Smooth muscle cell (in vitro differentiated cells): Measurements from ENCODE around the gene HECTD4. TPM values are rescaled to one million over a fixed set of nuclear protein-coding genes. Genes with fewer than 3 reads are reported as not detected.
A peak's percentile ranks its signal among the peaks of the same experiment; 100 is the strongest.

Experiments
- DNase-seq: peaks from one replicate; lab custom pipeline; 2025; ENCODE audit not compliant: unreplicated experiment; lab: John Stamatoyannopoulos, UW
- H2AFZ ChIP-seq: fragments of 200-600 bp; sonication (generic); 2 replicates; pipeline ENCODE4 v1.6.0; 2016; ENCODE audit warnings: antibody characterized with exemption, low read depth, mild to moderate bottlenecking
- H3F3A ChIP-seq: fragments of 200-600 bp; sonication (generic); 2 replicates; pipeline ENCODE4 v1.6.0; 2017; ENCODE audit warnings: antibody characterized with exemption, low read depth
- H3K27ac ChIP-seq: fragments of 200-600 bp; sonication (generic); 2 replicates; pipeline ENCODE4 v1.5.1; 2016; ENCODE audit warnings: low read depth, mild to moderate bottlenecking
- H3K27me3 ChIP-seq: fragments of 200-600 bp; sonication (generic); 2 replicates; pipeline ENCODE4 v1.6.1; 2016; ENCODE audit warnings: low read depth, mild to moderate bottlenecking
- H3K36me3 ChIP-seq: fragments of 200-600 bp; sonication (generic); 2 replicates; pipeline ENCODE4 v1.5.1; 2016; ENCODE audit warnings: low read depth
- H3K4me1 ChIP-seq: fragments of 200-600 bp; sonication (generic); 2 replicates; pipeline ENCODE4 v1.5.1; 2016; ENCODE audit warnings: low read depth
- H3K4me2 ChIP-seq: fragments of 200-600 bp; sonication (generic); 2 replicates; pipeline ENCODE4 v1.6.0; 2016; ENCODE audit warnings: mild to moderate bottlenecking
- H3K4me3 ChIP-seq: fragments of 200-600 bp; sonication (generic); 2 replicates; pipeline ENCODE4 v1.5.1; 2016; ENCODE audit warnings: mild to moderate bottlenecking
- H3K79me2 ChIP-seq: fragments of 200-600 bp; sonication (generic); 2 replicates; pipeline ENCODE4 v1.6.0; 2016; ENCODE audit warnings: low read depth, mild to moderate bottlenecking
- H3K9ac ChIP-seq: fragments of 200-600 bp; sonication (generic); 2 replicates; pipeline ENCODE4 v1.6.0; 2016; ENCODE audit warnings: low read depth
- H3K9me3 ChIP-seq: fragments of 200-600 bp; sonication (generic); replicated peaks from 2 replicates; pipeline ENCODE4 v1.5.1; 2016; ENCODE audit warnings: low read depth
- H4K20me1 ChIP-seq: fragments of 200-600 bp; sonication (generic); 2 replicates; pipeline ENCODE4 v1.6.0; 2016; ENCODE audit warnings: low read depth
- WGBS: methylation state at CpG from one replicate; pipeline ENCODE4 v1.1.7; 2016; ENCODE audit warnings: low lambda C conversion rate; 5-methylcytosine and 5-hydroxymethylcytosine counted together
- polyA plus RNA-seq: library from polyadenylated mRNA; unstranded; fragments of >200 nt; fragmentation: Nextera tagmentation; extraction: Ambion mirVana; gene quantifications from 2 replicates; pipeline ENCODE4 v1.2.1, GENCODE V29; 2016
- total RNA-seq: library from RNA; depleted of rRNA; stranded (reverse); fragments of >200 nt; gene quantifications from 2 replicates; pipeline ENCODE4 v1.2.3, GENCODE V29; 2014
- TF ChIP-seq, protein P1 (sequence below): fragments of 200-600 bp; sonication (generic); IDR thresholded peaks from 2 replicates; pipeline ENCODE4 v1.5.1; 2017; ENCODE audit warnings: borderline replicate concordance, mild to moderate bottlenecking, antibody characterized with exemption; ENCODE audit not compliant: insufficient read depth, poor library complexity, severe bottlenecking

Gene HECTD4
- total and polyA plus RNA-seq, 2 experiments from 2014 or later: 6.6 to 16.9 TPM

DNA sequence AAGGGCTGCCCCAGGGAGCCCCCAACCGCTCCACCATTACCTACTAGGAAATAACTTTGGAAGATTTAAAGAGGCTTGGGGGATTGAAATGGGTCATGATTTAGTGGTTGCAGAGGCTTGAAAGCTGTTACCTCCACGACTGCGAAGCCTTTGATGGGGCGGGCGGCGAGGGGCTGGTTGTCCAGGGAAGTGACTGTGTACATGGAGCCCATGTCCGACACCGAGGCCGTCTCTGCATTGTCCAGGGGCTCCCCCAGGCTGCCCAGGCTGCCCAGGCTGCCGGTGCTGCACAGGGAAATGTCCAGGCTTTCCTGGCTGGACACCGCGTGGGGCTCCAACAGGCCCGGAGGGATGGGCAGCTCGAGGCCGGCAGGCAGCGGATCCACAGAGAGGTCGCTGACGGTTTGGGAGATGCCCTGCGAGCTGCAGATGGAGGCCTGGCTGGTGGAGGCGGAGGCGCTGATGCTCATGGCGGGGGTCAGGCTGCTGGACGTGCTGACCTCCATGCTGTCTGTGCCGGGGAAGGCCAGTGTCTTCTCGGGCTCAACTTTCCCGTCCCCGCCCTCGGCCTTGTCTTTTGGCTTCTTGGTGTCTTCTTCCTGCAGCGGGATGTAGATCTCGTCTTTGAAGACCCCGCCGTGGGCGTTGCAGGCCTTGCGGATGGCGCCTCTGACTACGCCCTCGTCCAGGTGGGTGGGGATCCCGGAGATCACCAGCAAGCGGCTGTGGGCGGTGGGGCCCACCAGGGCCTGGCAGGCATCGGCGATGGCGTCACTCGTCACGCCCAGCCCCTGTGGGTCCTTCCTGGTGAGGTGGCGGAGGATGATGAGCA lies 198.0 kb downstream of the HECTD4 start:
- Histone ChIP-seq H3K4me1 (no peaks in the 10 kb centered on the region), H3F3A (no peaks in the 10 kb centered on the region), H3K36me3 (no peaks in the 10 kb centered on the region), H3K4me3 (no peak overlapping the region), H3K79me2 (no peaks in the 10 kb centered on the region), H3K27ac (no peak overlapping the region), H3K27me3 (no peaks in the 10 kb centered on the region), H3K4me2 (no peak overlapping the region), H3K9ac (no peak overlapping the region), H2AFZ (no peak overlapping the region), H3K9me3 (no peaks in the 10 kb centered on the region), H4K20me1 (peaks cover 6% of the 10 kb centered on the region)
- TF ChIP-seq, protein P1, sequence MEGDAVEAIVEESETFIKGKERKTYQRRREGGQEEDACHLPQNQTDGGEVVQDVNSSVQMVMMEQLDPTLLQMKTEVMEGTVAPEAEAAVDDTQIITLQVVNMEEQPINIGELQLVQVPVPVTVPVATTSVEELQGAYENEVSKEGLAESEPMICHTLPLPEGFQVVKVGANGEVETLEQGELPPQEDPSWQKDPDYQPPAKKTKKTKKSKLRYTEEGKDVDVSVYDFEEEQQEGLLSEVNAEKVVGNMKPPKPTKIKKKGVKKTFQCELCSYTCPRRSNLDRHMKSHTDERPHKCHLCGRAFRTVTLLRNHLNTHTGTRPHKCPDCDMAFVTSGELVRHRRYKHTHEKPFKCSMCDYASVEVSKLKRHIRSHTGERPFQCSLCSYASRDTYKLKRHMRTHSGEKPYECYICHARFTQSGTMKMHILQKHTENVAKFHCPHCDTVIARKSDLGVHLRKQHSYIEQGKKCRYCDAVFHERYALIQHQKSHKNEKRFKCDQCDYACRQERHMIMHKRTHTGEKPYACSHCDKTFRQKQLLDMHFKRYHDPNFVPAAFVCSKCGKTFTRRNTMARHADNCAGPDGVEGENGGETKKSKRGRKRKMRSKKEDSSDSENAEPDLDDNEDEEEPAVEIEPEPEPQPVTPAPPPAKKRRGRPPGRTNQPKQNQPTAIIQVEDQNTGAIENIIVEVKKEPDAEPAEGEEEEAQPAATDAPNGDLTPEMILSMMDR: no peak
- WGBS: 97% methylated on average over 44 of the region's 46 CpGs
- no peak for DNase-seq

DNA sequence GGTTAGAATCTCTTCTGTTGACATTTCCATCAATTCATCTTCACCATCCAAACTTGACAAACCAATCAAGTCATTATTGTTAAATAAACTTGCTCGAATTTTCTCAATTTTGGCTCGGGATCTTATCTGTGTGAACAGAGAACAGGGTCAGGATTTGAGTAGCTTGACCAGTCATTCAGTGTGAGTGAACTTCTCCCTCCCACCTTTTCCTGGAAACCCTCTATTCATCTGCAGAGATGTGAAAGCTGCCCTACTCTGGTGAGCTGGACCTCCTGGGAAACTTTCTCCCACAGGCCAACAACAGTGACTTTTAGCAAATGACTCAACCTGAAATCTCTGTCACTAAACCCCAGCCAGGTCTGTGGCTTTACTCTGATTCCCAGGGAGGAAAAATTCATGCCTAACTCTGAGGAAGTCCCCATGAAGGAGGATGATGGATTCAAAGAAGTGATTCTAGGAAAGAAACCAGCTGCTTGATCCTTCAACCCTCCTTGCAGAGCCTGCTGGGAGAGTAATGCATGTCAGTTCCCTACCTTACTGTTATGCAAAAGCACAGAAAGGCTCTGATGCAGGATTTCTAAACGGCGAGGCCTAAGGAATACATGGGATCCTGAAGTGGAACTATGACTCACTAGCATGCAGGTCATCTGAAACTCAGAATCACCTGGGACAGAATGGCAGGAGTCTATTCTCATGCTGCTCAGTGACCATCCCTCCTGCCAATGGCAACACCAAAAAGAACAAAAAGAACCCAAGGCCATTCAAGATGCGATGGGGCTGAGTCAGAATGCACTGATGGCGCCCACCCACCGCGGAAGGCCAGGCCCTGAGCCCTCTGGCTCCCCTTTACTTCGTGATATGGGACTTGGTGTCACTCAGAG lies 198.8 kb downstream of the HECTD4 start:
- peaks cover 6% of the 10 kb centered on the region for H4K20me1 ChIP-seq
- 70% methylated on average over 9 of the region's 9 CpGs for WGBS
- H3K4me1 ChIP-seq: no peaks in the 10 kb centered on the region
- no peaks in the 10 kb centered on the region for H3F3A ChIP-seq
- H3K27me3 ChIP-seq: no peaks in the 10 kb centered on the region
- no peak overlapping the region for H2AFZ ChIP-seq
- peak overlapping the region; percentile 51 for H3K4me2 ChIP-seq
- TF ChIP-seq, protein P1: no peak
- no peak for DNase-seq
- no peaks in the 10 kb centered on the region for H3K9me3 ChIP-seq
- H3K9ac ChIP-seq: no peak overlapping the region
- no peaks in the 10 kb centered on the region for H3K36me3 ChIP-seq
- H3K27ac ChIP-seq: peak overlapping the region; percentile 60
- no peaks in the 10 kb centered on the region for H3K79me2 ChIP-seq
- H3K4me3 ChIP-seq: no peak overlapping the region

DNA sequence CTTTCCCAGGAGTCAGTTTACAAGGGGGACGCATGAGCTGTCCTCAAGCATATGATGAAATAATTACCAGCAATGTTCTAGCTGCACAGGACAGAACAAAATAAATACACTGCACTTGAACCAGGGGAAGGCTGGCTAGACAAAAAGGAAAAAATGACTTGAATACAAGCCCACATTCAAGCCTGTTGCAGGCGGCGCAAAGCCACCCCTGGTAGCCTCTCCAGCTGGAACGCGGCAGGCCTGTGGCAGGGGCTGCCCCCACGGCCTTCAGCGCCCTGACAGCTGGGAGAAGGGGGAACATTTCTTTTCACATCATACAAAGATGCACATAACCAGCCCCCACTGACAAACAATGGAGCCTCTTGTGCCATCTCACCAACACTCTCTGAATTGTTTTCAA lies 199.7 kb downstream of the HECTD4 start:
- H3K4me1 ChIP-seq: no peaks in the 10 kb centered on the region
- H3K9ac ChIP-seq: no peak overlapping the region
- H3F3A ChIP-seq: no peaks in the 10 kb centered on the region
- H3K27ac ChIP-seq: peak overlapping the region; percentile 60
- peak overlapping the region; percentile 51 for H3K4me2 ChIP-seq
- no peak for DNase-seq
- no peaks in the 10 kb centered on the region for H3K79me2 ChIP-seq
- peaks cover 6% of the 10 kb centered on the region for H4K20me1 ChIP-seq
- no peak overlapping the region for H2AFZ ChIP-seq
- TF ChIP-seq, protein P1: no peak
- no peak overlapping the region for H3K4me3 ChIP-seq
- 70% methylated on average over 7 of the region's 7 CpGs for WGBS
- no peaks in the 10 kb centered on the region for H3K36me3 ChIP-seq
- no peaks in the 10 kb centered on the region for H3K27me3 ChIP-seq
- H3K9me3 ChIP-seq: no peaks in the 10 kb centered on the region
